Ishikawa (cell line): ENCODE data around the gene BTBD1.

Experiments
- CEBPB ChIP-seq: IDR thresholded peaks from 2 replicates; pipeline ENCODE4 v1.6.1; 2012
- CREB1 ChIP-seq: IDR thresholded peaks from 2 replicates; pipeline ENCODE4 v1.6.1; 2012; ENCODE audit warnings: low read depth
- EGR1 ChIP-seq: IDR thresholded peaks from 2 replicates; pipeline ENCODE4 v1.6.1; 2012
- EP300 ChIP-seq: IDR thresholded peaks from 2 replicates; pipeline ENCODE4 v1.6.1; 2012; ENCODE audit warnings: borderline replicate concordance
- FOXM1 ChIP-seq: IDR thresholded peaks from 2 replicates; pipeline ENCODE4 v1.6.1; 2012; ENCODE audit warnings: low read depth, borderline replicate concordance
- MAX ChIP-seq: IDR thresholded peaks from 2 replicates; pipeline ENCODE4 v1.6.1; 2012
- NFIC ChIP-seq: IDR thresholded peaks from 2 replicates; pipeline ENCODE4 v1.6.1; 2012
- RAD21 ChIP-seq: IDR thresholded peaks from 2 replicates; pipeline ENCODE4 v1.6.1; 2012; ENCODE audit warnings: low read depth
- REST ChIP-seq: IDR thresholded peaks from 2 replicates; pipeline ENCODE4 v1.6.1; 2012; ENCODE audit warnings: low read depth, mild to moderate bottlenecking
- TAF1 ChIP-seq: IDR thresholded peaks from 2 replicates; pipeline ENCODE4 v1.6.1; 2012; ENCODE audit warnings: low read depth, mild to moderate bottlenecking
- TCF12 ChIP-seq: IDR thresholded peaks from 2 replicates; pipeline ENCODE4 v1.6.1; 2012; ENCODE audit warnings: low read depth
- TEAD4 ChIP-seq: IDR thresholded peaks from 2 replicates; pipeline ENCODE4 v1.6.1; 2012
- USF1 ChIP-seq: IDR thresholded peaks from 2 replicates; pipeline ENCODE4 v1.6.1; 2012
- YY1 ChIP-seq: IDR thresholded peaks from 2 replicates; pipeline ENCODE4 v1.6.1; 2012; ENCODE audit warnings: low read depth
- ZBTB7A ChIP-seq: IDR thresholded peaks from 2 replicates; pipeline ENCODE4 v1.6.1; 2012; ENCODE audit warnings: low read depth

Gene BTBD1

GRCh38 chr15:82985688-82986441 is 81.2 kb downstream of the BTBD1 start, which contains the start of gene RAMAC:
TSS of gene RAMAC (plus strand) at chr15:82986210. CDS start at chr15:82989019, 2,809 bp downstream.
- peak; percentile 82 for TF ChIP-seq USF1
- no peak for TF ChIP-seq TEAD4
- no peak for TF ChIP-seq RAD21
- peak; percentile 100 for TF ChIP-seq MAX
- TF ChIP-seq EGR1, result no peak
- peak; percentile 73 for TF ChIP-seq NFIC
- no peak for TF ChIP-seq FOXM1

- TF ChIP-seq NFIC (no peak), TCF12 (no peak), CREB1 (no peak), EGR1 (no peak), RAD21 (no peak), MAX (no peak), USF1 (no peak), YY1 (no peak), TAF1 (no peak), TEAD4 (no peak), FOXM1 (no peak), EP300 (no peak), REST (no peak), CEBPB (no peak), ZBTB7A (no peak)
Measured at GRCh38 chr15:82980981-82981380, 86.1 kb downstream of the BTBD1 start.

GRCh38 chr15:82979726-82980125 is 87.3 kb downstream of the BTBD1 start:
- TF ChIP-seq TEAD4 (no peak), REST (no peak), EP300 (no peak), CEBPB (no peak), ZBTB7A (no peak), CREB1 (no peak), YY1 (no peak), EGR1 (no peak), USF1 (no peak), NFIC (no peak), FOXM1 (no peak), MAX (no peak), TCF12 (no peak), RAD21 (no peak), TAF1 (no peak)

- no peak for TF ChIP-seq EGR1
- no peak for TF ChIP-seq CREB1
- TF ChIP-seq TCF12, result no peak
- TF ChIP-seq NFIC, result no peak
- TF ChIP-seq USF1, result no peak
- no peak for TF ChIP-seq TAF1
Measured at GRCh38 chr15:82978438-82978837, 88.6 kb downstream of the BTBD1 start.

- no peak for TF ChIP-seq CEBPB
- no peak for TF ChIP-seq MAX
- TF ChIP-seq RAD21, result no peak
- TF ChIP-seq CREB1, result no peak
- no peak for TF ChIP-seq EP300
- TF ChIP-seq FOXM1, result no peak
- TF ChIP-seq REST, result no peak
- TF ChIP-seq NFIC, result no peak
- TF ChIP-seq TEAD4, result no peak
Measured at GRCh38 chr15:82977076-82977475, 90.0 kb downstream of the BTBD1 start.
